ENCODE measurements around the gene ST6GALNAC4. TPM values are rescaled to one million over a fixed set of nuclear protein-coding genes. Genes with fewer than 3 reads are reported as not detected.

ST6GALNAC4 gene
- total RNA-seq, 4 donors from 2014 or later: 16.7 to 66.1 (median 47.3) TPM

GRCh38 chr9:127923046-127923445, 6.2 kb upstream of the ST6GALNAC4 start:
- 38% methylated on average over 6 of the region's 6 CpGs; no CpG with 5 or more reads in 1 of the 2 donors for WGBS, 2 donors (ENCODE audit: low coverage in 1 of 2)
- Histone ChIP-seq H3K27me3 (peaks cover 58% of the 10 kb centered on the region), H3K4me1 (peaks cover 6 to 46% (median 32%) of the 10 kb centered on the region in 4 donors), H3K36me3 (no peaks in the 10 kb centered on the region), H3K9me3 (no peaks in the 10 kb centered on the region), H3K27ac (no peak overlapping the region), H3K4me3 (no peak overlapping the region)
- in situ Hi-C loops (cut with MboI; ENCODE audit: low pct_ligation_motif_present in 1 of 4, low pct_unique_long_range_greater_than_20kb in 1 of 4, low sequenced_read_pairs in 3 of 4): loop anchor here (10.0 to 25.0 kb wide), 3 partner anchors 136 to 336 kb away; partner anchors contain the start of genes CDK9 (in 1 of the 4) and SH2D3C (in 1 of the 4)
- intact Hi-C loops (cut with DNase I; ENCODE audit: low total_unique reads): loop anchor here (5.0 kb wide), 1 partner anchor 186 kb away; the partner anchor contains the start of gene TOR2A
- no peak for DNase-seq
- TF ChIP-seq CTCF (IDR thresholded peaks at IDR 0.05) (no peak), POLR2AphosphoS5 (IDR thresholded peaks at IDR 0.05) (no peak), EP300 (IDR thresholded peaks at IDR 0.05; ENCODE audit: low read depth) (no peak), POLR2A (IDR thresholded peaks at IDR 0.05) (no peak)

DNA sequence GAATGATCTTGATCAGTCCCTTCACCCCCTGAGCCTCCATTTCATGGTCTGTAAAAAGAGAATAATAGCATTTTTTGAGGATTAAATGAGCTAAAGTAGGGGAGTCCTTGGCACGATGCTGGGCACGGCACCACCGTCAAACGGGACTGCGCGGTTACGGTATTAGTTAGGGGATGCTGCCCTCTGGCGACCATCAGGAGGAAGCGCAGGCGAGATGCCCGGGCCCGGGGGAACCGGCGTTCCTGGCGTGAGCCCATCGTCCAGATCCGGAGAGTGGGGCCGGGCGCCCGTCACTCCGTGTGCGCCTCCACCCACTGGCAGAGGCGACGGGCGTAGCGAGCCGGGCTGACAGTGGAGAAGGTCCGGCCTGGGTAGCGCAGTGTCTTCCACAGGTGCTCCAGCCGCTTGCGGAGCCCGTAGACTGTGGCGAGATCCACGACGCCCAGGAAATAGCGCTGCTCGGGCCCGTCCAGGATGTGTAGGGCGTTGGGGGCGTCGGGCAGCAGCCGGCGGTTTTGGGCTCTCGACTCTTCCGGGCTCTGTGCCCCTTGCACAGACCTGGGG, 4.8 kb upstream of the ST6GALNAC4 start:
- no peak overlapping the region for H3K27ac ChIP-seq
- no peak for TF ChIP-seq POLR2A (IDR thresholded peaks at IDR 0.05)
- peak in 1 of 3 donors; percentile 7 for TF ChIP-seq POLR2AphosphoS5 (IDR thresholded peaks at IDR 0.05)
- TF ChIP-seq CTCF (IDR thresholded peaks at IDR 0.05): peak; percentile 96 to 99 (median 98)
- TF ChIP-seq EP300 (IDR thresholded peaks at IDR 0.05; ENCODE audit: low read depth): no peak
- in situ Hi-C loops (cut with MboI; ENCODE audit: low pct_ligation_motif_present in 1 of 4, low pct_unique_long_range_greater_than_20kb in 1 of 4, low sequenced_read_pairs in 3 of 4): loop anchor here (10.0 to 25.0 kb wide), 3 partner anchors 134 to 334 kb away; partner anchors contain the start of genes CDK9 (in 1 of the 4) and SH2D3C (in 1 of the 4)

GRCh38 chr9:127920794-127921193, 4.0 kb upstream of the ST6GALNAC4 start:
- DNase-seq: no peak
- H3K27ac ChIP-seq: no peak overlapping the region
- WGBS, 2 donors (ENCODE audit: low coverage in 1 of 2): 80 to 89% methylated on average over 1 to 7 of the region's 7 CpGs
- H3K4me3 ChIP-seq: no peak overlapping the region
- TF ChIP-seq POLR2A (IDR thresholded peaks at IDR 0.05) (no peak), EP300 (IDR thresholded peaks at IDR 0.05; ENCODE audit: low read depth) (no peak), CTCF (IDR thresholded peaks at IDR 0.05) (no peak), POLR2AphosphoS5 (IDR thresholded peaks at IDR 0.05) (no peak)
- H3K36me3 ChIP-seq: no peaks in the 10 kb centered on the region
- H3K27me3 ChIP-seq: peaks cover 35% of the 10 kb centered on the region
- H3K9me3 ChIP-seq: no peaks in the 10 kb centered on the region
- intact Hi-C loops (cut with DNase I; ENCODE audit: low total_unique reads): loop anchor here (5.0 kb wide), 1 partner anchor 183 kb away; the partner anchor contains the start of gene TOR2A
- peaks cover 11 to 47% (median 35%) of the 10 kb centered on the region in 4 donors for H3K4me1 ChIP-seq
- in situ Hi-C loops (cut with MboI; ENCODE audit: low pct_ligation_motif_present in 1 of 4, low pct_unique_long_range_greater_than_20kb in 1 of 4, low sequenced_read_pairs in 3 of 4): loop anchor here (10.0 to 25.0 kb wide), 3 partner anchors 133 to 333 kb away; partner anchors contain the start of genes CDK9 (in 1 of the 4) and SH2D3C (in 1 of the 4)

More for the DNA sequence above, 4.8 kb upstream of the ST6GALNAC4 start:
- intact Hi-C loops (cut with DNase I; ENCODE audit: low total_unique reads): loop anchor here (5.0 kb wide), 1 partner anchor 184 kb away; the partner anchor contains the start of gene TOR2A
- Histone ChIP-seq H3K36me3 (no peaks in the 10 kb centered on the region), H3K9me3 (no peaks in the 10 kb centered on the region), H3K4me3 (peak overlapping the region in 2 of 4 donors; percentile 17 to 20), H3K27me3 (peaks cover 44% of the 10 kb centered on the region), H3K4me1 (peaks cover 7 to 41% (median 28%) of the 10 kb centered on the region in 4 donors)
- WGBS, 2 donors (ENCODE audit: low coverage in 1 of 2): 8% methylated on average over 27 of the region's 45 CpGs; no CpG with 5 or more reads in 1 of the 2 donors
- DNase-seq: peak; percentile 82

GRCh38 chr9:127919253-127919815, 2.5 kb upstream of the ST6GALNAC4 start:
- Histone ChIP-seq H3K36me3 (no peaks in the 10 kb centered on the region), H3K27ac (peak overlapping the region; percentile 47 to 84 (median 64)), H3K4me1 (peaks cover 16 to 60% (median 46%) of the 10 kb centered on the region in 4 donors), H3K27me3 (peaks cover 22% of the 10 kb centered on the region), H3K4me3 (no peak overlapping the region), H3K9me3 (no peaks in the 10 kb centered on the region)
- intact Hi-C loops (cut with DNase I; ENCODE audit: low total_unique reads): loop anchor here (2.0 kb wide), 1 partner anchor 329 kb away; no protein-coding TSS in a partner anchor
- DNase-seq: peak; percentile 86
- TF ChIP-seq POLR2A (IDR thresholded peaks at IDR 0.05) (no peak), POLR2AphosphoS5 (IDR thresholded peaks at IDR 0.05) (peak; percentile 45 to 80 (median 64)), EP300 (IDR thresholded peaks at IDR 0.05; ENCODE audit: low read depth) (no peak), CTCF (IDR thresholded peaks at IDR 0.05) (no peak)
- WGBS, 2 donors (ENCODE audit: low coverage in 1 of 2): 47% methylated on average over 8 of the region's 8 CpGs; no CpG with 5 or more reads in 1 of the 2 donors
- in situ Hi-C loops (cut with MboI; ENCODE audit: low pct_ligation_motif_present in 1 of 4, low pct_unique_long_range_greater_than_20kb in 1 of 4, low sequenced_read_pairs in 3 of 4): loop anchor here in 3 of 4 donors (25.0 kb wide), 2 partner anchors 132 to 332 kb away; partner anchors contain the start of genes CDK9 (in 1 of the 3) and SH2D3C (in 1 of the 3)

All from transverse colon (tissue), 4 donors.